GM12873 (cell line): Measurements from ENCODE around the gene PDCD2.

ENCODE experiments used
- CTCF ChIP-seq: IDR thresholded peaks from 2 replicates; pipeline ENCODE4 v1.5.1; 2012; ENCODE audit warnings: low read depth, mild to moderate bottlenecking, moderate library complexity, low read length, control low read depth; ENCODE audit not compliant: insufficient read depth; ENCODE audit errors: missing control alignments

Gene PDCD2

DNA sequence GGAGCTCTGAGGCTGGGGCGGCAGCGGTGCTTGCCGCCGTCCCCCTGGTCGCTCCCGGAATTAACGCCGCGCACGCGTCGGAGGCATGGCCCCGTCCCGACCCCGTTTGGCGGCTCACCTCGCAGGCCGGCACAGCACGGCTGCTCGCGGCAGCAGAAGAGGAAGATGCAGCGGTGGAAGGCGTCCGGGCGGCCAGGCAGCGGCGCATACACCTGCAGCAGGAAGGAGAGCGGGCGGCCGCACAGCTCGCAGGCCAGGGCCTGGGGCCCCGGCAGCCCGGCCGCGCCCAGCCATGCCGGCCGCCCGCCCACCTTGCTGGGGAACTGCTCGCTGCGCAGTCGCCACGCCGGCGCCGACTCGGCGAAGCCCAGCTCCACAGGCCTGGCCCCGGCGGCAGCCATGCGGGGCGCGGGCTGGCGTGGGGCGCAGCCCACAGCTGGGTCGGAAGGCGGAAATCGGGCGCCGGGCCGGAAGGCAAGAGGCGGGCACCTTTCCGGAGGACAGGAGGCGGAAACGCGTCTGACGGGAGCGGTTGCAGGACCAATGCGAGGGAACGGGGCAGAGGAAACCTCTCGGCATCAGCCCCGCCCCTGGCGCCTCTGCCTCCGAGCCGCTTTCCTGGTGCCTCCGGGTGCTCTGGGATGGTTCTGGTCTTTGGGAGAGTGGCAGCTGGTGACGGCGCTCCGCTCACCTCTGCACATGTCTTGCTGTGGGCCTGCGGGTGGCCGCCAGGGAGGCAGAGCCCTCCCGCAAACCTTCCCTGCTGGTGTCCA is at the start of gene PDCD2:
Gene PDCD2 (minus strand): TSS at position 457 of the 773 bp plus-strand sequence. CDS start 56 bp downstream, at position 401.
- TF ChIP-seq CTCF = no peak

GRCh38 chr6:170605574-170606259 is 21.3 kb upstream of the PDCD2 start:
- no peak for TF ChIP-seq CTCF

- no peak for TF ChIP-seq CTCF
Measured at GRCh38 chr6:170597278-170597677, 12.8 kb upstream of the PDCD2 start.

DNA sequence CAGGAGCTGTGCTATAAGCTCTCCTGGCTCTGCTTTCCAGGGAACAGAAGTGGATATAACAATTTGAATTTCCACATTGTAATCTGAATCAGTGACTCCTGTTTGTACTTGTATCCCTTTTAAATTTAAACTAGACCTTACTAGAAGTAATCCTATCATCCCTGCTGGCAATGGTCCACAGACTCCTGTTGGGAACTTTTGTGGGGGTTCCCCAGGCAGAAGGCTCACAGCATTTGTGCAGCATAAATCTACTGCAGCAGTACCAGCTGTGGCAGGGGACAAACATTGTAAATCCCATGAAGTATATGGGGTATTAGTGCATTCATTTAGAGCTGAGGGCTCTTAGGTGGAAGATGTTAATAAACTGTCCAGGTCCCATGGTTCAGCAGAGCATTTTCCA is 12.0 kb upstream of the PDCD2 start:
- TF ChIP-seq CTCF = no peak

GRCh38 chr6:170590725-170591124 is 6.3 kb upstream of the PDCD2 start:
- no peak for TF ChIP-seq CTCF

GRCh38 chr6:170584954-170585498 is 589 bp upstream of the PDCD2 start:
- TF ChIP-seq CTCF = no peak

- peak; percentile 19 for TF ChIP-seq CTCF
Measured at GRCh38 chr6:170583756-170584180, 669 bp downstream of the PDCD2 start.
